ENCODE results near the gene ZNF669.
A peak's percentile ranks its signal among the peaks of the same experiment; 100 is the strongest.
"Not testable (repeated sequence)": the region's sequence is repeated elsewhere in the genome, so short reads cannot be mapped to it uniquely, and the experiment has no call there.

Gene ZNF669

GRCh38 chr1:247103859-247104591, at the start of gene ZNF669:
TSS of gene ZNF669 (minus strand) at chr1:247104356. CDS start at chr1:247104199, 157 bp downstream.
- DNase-seq = peak; percentile 90

- no peak for DNase-seq
Observed at GRCh38 chr1:247147781-247148180, 43.6 kb upstream of the ZNF669 start.

GRCh38 chr1:247147120-247147519, 43.0 kb upstream of the ZNF669 start:
- not testable (repeated sequence) for DNase-seq

GRCh38 chr1:247146671-247147070, 42.5 kb upstream of the ZNF669 start:
- no peak for DNase-seq

- no peak for DNase-seq
Observed at GRCh38 chr1:247145279-247145678, 41.1 kb upstream of the ZNF669 start.

- DNase-seq = not testable (repeated sequence)
Observed at GRCh38 chr1:247139557-247139956, 35.4 kb upstream of the ZNF669 start.

- no peak for DNase-seq
Observed at GRCh38 chr1:247131236-247131635, 27.1 kb upstream of the ZNF669 start.

- DNase-seq = not testable (repeated sequence)
Observed at GRCh38 chr1:247127519-247128282, 23.5 kb upstream of the ZNF669 start.

- DNase-seq = not testable (repeated sequence)
Observed at GRCh38 chr1:247126601-247127000, 22.4 kb upstream of the ZNF669 start.

- not testable (repeated sequence) for DNase-seq
Observed at GRCh38 chr1:247126166-247126565, 22.0 kb upstream of the ZNF669 start.

- no peak for DNase-seq
Observed at GRCh38 chr1:247121382-247121781, 17.2 kb upstream of the ZNF669 start.

- DNase-seq = not testable (repeated sequence)
Observed at GRCh38 chr1:247120408-247120668, 16.2 kb upstream of the ZNF669 start.

- no peak for DNase-seq
Observed at GRCh38 chr1:247119600-247120407, 15.6 kb upstream of the ZNF669 start.

- DNase-seq = no peak
Observed at GRCh38 chr1:247118946-247119446, 14.8 kb upstream of the ZNF669 start.

- DNase-seq = no peak
Observed at GRCh38 chr1:247115545-247115944, 11.4 kb upstream of the ZNF669 start.

GRCh38 chr1:247115141-247115510, 11.0 kb upstream of the ZNF669 start:
- no peak for DNase-seq

- no peak for DNase-seq
Observed at GRCh38 chr1:247114351-247115140, 10.4 kb upstream of the ZNF669 start.

- no peak for DNase-seq
Observed at GRCh38 chr1:247113733-247114271, 9.6 kb upstream of the ZNF669 start.

GRCh38 chr1:247113094-247113497, 8.9 kb upstream of the ZNF669 start:
- DNase-seq = no peak

- DNase-seq = no peak
Observed at GRCh38 chr1:247112479-247112781, 8.3 kb upstream of the ZNF669 start.

- no peak for DNase-seq
Observed at GRCh38 chr1:247111700-247112478, 7.7 kb upstream of the ZNF669 start.

GRCh38 chr1:247111259-247111699, 7.1 kb upstream of the ZNF669 start:
- no peak for DNase-seq
